Right lobe of liver (tissue), 6 donors: Measurements from ENCODE around the gene RPS6KA4. TPM values are rescaled to one million over a fixed set of nuclear protein-coding genes. Genes with fewer than 3 reads are reported as not detected.

ENCODE experiments used
- ATAC-seq, 4 donors: fragments of 200-7000 bp; cut with Tn5 transposase; one replicate each; pipeline ENCODE4 v1.9.1; 2020; ENCODE audit warnings: mild to moderate bottlenecking in 4 of 4, moderate library complexity in 4 of 4
- DNase-seq, 3 donors: peaks; one replicate each; pipeline ENCODE4 v3.0.0-alpha.2; 2020
- H3K27ac ChIP-seq, 3 donors: fragments of 200-600 bp; one replicate each; pipeline ENCODE4 v1.8.0; 2022
- H3K27me3 ChIP-seq, 2 donors: fragments of 200-600 bp; one replicate each; pipeline ENCODE4 v1.8.0; 2022
- H3K36me3 ChIP-seq, 4 donors: fragments of 200-600 bp; sonication (generic) in 1 of 4; one replicate each; pipeline versions ENCODE4 v1.5.1 to v1.8.0; 2017 to 2022; ENCODE audit warnings: control low read depth in 1 of 4
- H3K4me1 ChIP-seq, 4 donors: fragments of 200-600 bp; sonication (generic) in 1 of 4; one replicate each; pipeline versions ENCODE4 v1.5.1 to v1.8.0; 2017 to 2022; ENCODE audit warnings: control low read depth in 1 of 4
- H3K4me3 ChIP-seq, 3 donors: fragments of 200-600 bp; one replicate each; pipeline ENCODE4 v1.8.0; 2022
- H3K9me3 ChIP-seq, 4 donors: fragments of 200-600 bp; sonication (generic) in 1 of 4; one replicate each; pipeline versions ENCODE4 v1.5.1 to v1.8.0; 2017 to 2022; ENCODE audit warnings: control low read depth in 1 of 4
- POLR2A ChIP-seq: fragments of 450-650 bp; IDR thresholded peaks from one replicate; pipeline ENCODE4 v1.6.1; 2017; ENCODE audit warnings: antibody characterized with exemption, mild to moderate bottlenecking
- WGBS: methylation state at CpG from one replicate; pipeline ENCODE4 v1.1.6; 2018; ENCODE audit warnings: low coverage, low lambda C conversion rate; ENCODE audit not compliant: insufficient coverage; ENCODE audit errors: missing lambda C conversion rate; 5-methylcytosine and 5-hydroxymethylcytosine counted together
- intact Hi-C, 2 donors: fragments of 100-400 bp; cut with DNase I; formaldehyde crosslinking; loops; one replicate each; pipeline versions ENCODE4 v1.11.2 to v1.14.1; 2022
- total RNA-seq, 6 experiments: library from RNA; depleted of rRNA in 2 of 6; stranded (reverse); fragments of >200 nt in 2 of 6; fragmentation: NEBNext Ultra II Directional in 3 of 6; extraction: Animal tissue kit (Norgen Biotek cat#: 25700) in 3 of 6; gene quantifications; one replicate each; pipeline versions ENCODE4 v1.1.0 to v1.2.4, GENCODE V29; 2016 to 2023
- TF ChIP-seq, protein P1 (sequence below), 4 donors: fragments of 200-600 bp in 3 of 4; fragments of 450-650 bp in 1 of 4; IDR thresholded peaks; one replicate each; pipeline versions ENCODE4 v1.5.1 to v1.8.0; 2016 to 2022; ENCODE audit warnings: antibody characterized with exemption in 4 of 4, mild to moderate bottlenecking in 2 of 4
- donor health status: DM: no; HTN: yes; CAD: no.
- donor health status: DM: no; HTN: no; CAD: no.
- donor health status: DM: no; HTN: no; CAD: no.
- donor health status: DM: no; HTN: yes; CAD: no.
- donor health status: DM: no; HTN: yes; CAD: no.

RPS6KA4 gene
- total RNA-seq, 6 experiments from 2014 or later = 6.6 to 17.9 (median 10.3) TPM

- no peaks in the 10 kb centered on the region for H3K4me1 ChIP-seq
- TF ChIP-seq, protein P1, sequence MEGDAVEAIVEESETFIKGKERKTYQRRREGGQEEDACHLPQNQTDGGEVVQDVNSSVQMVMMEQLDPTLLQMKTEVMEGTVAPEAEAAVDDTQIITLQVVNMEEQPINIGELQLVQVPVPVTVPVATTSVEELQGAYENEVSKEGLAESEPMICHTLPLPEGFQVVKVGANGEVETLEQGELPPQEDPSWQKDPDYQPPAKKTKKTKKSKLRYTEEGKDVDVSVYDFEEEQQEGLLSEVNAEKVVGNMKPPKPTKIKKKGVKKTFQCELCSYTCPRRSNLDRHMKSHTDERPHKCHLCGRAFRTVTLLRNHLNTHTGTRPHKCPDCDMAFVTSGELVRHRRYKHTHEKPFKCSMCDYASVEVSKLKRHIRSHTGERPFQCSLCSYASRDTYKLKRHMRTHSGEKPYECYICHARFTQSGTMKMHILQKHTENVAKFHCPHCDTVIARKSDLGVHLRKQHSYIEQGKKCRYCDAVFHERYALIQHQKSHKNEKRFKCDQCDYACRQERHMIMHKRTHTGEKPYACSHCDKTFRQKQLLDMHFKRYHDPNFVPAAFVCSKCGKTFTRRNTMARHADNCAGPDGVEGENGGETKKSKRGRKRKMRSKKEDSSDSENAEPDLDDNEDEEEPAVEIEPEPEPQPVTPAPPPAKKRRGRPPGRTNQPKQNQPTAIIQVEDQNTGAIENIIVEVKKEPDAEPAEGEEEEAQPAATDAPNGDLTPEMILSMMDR (IDR thresholded peaks at IDR 0.05) = no peak
- no peak for TF ChIP-seq POLR2A
- intact Hi-C loops = no loop called here
- H3K27me3 ChIP-seq = no peaks in the 10 kb centered on the region
- no peak for ATAC-seq
- no peak for DNase-seq
- WGBS = 86% methylated on average over 5 of the region's 6 CpGs
- no peak overlapping the region for H3K27ac ChIP-seq
- no peaks in the 10 kb centered on the region for H3K9me3 ChIP-seq
- peaks cover 0 to 13% (median 5%) of the 10 kb centered on the region in 4 donors for H3K36me3 ChIP-seq
- H3K4me3 ChIP-seq = no peak overlapping the region
Measured at GRCh38 chr11:64372021-64372420, 13.1 kb downstream of the RPS6KA4 start.

DNA sequence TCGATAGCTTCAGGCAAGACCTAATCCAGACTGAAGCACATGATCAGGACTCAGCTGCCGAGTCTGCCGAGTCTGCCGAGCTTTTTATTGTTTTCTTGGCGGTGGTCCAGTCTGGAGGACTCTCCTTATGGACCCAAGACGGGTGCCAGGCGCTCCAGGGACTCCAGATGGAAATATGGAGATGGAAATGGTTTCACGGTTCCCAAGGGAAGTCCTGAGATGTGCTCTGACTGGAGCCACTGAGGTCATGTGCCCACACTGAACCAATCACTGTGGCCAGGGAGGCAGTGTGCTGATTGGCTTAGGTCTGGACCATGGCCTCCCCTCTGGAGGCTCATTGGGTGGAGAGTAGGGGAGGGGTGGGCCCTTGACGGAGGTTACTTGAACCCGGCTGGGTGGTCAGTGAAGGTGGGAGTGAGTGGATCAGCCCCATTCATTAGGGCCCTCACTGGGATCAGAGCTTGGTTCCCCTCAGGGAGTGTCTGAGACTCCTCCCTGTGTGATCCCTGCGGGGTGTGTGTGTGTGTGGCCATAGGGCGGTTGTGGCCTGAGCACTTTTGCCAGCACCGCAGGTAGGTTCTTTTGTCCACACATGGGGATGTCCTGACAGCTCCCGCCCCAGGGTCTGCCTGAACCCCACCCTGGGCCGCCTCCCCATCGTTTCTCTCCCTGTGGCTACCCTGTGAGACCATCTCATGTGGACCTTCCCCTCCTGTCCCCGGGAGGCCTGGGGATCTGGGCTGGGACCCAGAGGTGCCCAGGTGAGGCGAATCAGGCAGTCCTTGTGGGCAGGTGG is 14.0 kb downstream of the RPS6KA4 start:
- no peak overlapping the region for H3K4me3 ChIP-seq
- DNase-seq = no peak

GRCh38 chr11:64373598-64373974 is 14.6 kb downstream of the RPS6KA4 start:
- DNase-seq (no peak), ATAC-seq (no peak)
- Histone ChIP-seq H3K36me3 (peaks cover 0 to 6% (median 2%) of the 10 kb centered on the region in 4 donors), H3K27ac (no peak overlapping the region), H3K27me3 (no peaks in the 10 kb centered on the region), H3K4me1 (no peaks in the 10 kb centered on the region), H3K4me3 (no peak overlapping the region), H3K9me3 (no peaks in the 10 kb centered on the region)
- 43% methylated on average over 3 of the region's 5 CpGs for WGBS
- intact Hi-C loops = no loop called here
- TF ChIP-seq, protein P1 (IDR thresholded peaks at IDR 0.05) = no peak
- TF ChIP-seq POLR2A = no peak

More for the DNA sequence above, 14.0 kb downstream of the RPS6KA4 start:
- WGBS = 60% methylated on average over 6 of the region's 18 CpGs
- TF ChIP-seq POLR2A = no peak
- TF ChIP-seq, protein P1 (IDR thresholded peaks at IDR 0.05) = no peak
- no peaks in the 10 kb centered on the region for H3K9me3 ChIP-seq
- ATAC-seq = peak in 2 of 4 donors; percentile 32 to 57
- peaks cover 0 to 9% (median 2%) of the 10 kb centered on the region in 4 donors for H3K36me3 ChIP-seq
- no peak overlapping the region for H3K27ac ChIP-seq
- H3K4me1 ChIP-seq = no peaks in the 10 kb centered on the region
- intact Hi-C loops = no loop called here
- H3K27me3 ChIP-seq = no peaks in the 10 kb centered on the region

DNA sequence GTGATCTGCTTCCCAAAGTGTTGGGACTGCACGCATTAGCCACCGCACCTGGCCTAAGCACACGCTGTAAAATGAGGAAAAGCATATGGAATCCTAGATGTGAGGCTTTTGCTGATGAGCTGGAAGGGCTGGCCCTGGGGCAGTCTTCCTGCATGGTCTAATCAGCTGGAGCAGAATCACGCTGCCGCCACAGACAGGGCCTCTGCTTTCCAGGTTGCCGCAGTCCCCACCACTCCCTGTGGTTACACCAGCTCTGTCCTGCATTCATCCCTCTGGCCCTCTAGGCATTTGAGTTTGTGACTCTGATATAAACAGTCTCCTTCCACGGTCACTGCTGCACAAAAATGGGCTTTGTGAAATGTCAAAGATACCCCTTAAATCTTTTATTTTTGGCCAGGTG is 17.1 kb downstream of the RPS6KA4 start:
- intact Hi-C loops = no loop called here
- Histone ChIP-seq H3K36me3 (peaks cover 0 to 1% (median 0%) of the 10 kb centered on the region in 4 donors), H3K4me1 (no peaks in the 10 kb centered on the region), H3K4me3 (no peak overlapping the region), H3K27ac (no peak overlapping the region), H3K9me3 (no peaks in the 10 kb centered on the region), H3K27me3 (no peaks in the 10 kb centered on the region)
- TF ChIP-seq, protein P1 (IDR thresholded peaks at IDR 0.05) = no peak
- no peak for TF ChIP-seq POLR2A
- no peak for ATAC-seq
- no peak for DNase-seq
- 92% methylated on average over 4 of the region's 7 CpGs for WGBS
